Measurements from ENCODE around the gene MEGF10. TPM values are rescaled to one million over a fixed set of nuclear protein-coding genes. Genes with fewer than 3 reads are reported as not detected.

The MEGF10 gene
- polyA plus RNA-seq, 1 donor from 2014 or later: 0.05 TPM

DNA sequence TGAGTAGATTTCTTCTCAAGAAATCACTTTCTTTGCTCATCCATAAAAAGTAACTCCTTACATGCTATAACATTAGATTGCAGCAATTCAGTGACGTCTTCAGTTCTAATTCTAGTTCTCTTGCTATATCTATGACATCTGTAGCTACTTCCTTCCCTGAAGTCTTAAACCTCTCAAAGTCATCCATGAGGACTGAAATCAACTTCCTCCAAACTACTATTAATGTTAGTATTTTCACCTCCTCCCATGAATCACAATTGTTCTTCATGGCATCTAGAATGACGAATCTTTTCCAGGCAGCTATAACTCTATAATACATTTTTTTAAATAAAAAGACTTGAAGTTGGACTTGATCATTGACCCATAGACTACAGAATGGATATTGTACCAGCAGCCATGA, 180.6 kb downstream of the MEGF10 start:
- H3K36me3 ChIP-seq (ENCODE audit: insufficient read depth, low read length): no peaks in the 10 kb centered on the region
- no peak overlapping the region for H3K27ac ChIP-seq (ENCODE audit: low read length)
- no peaks in the 10 kb centered on the region for H3K9me3 ChIP-seq (ENCODE audit: low read length)
- no peak overlapping the region for H3K4me2 ChIP-seq (ENCODE audit: low read length)
- H4K20me1 ChIP-seq (ENCODE audit: insufficient read depth): no peaks in the 10 kb centered on the region
- H3K9me2 ChIP-seq (ENCODE audit: insufficient read depth, low read length): no peaks in the 10 kb centered on the region
- H3K9ac ChIP-seq (ENCODE audit: low read length): no peak overlapping the region
- no peak overlapping the region for H3K4me3 ChIP-seq (ENCODE audit: low read length)
- no peak overlapping the region for H2AFZ ChIP-seq (ENCODE audit: low read depth, low read length)
- TF ChIP-seq POLR2AphosphoS5 (IDR thresholded peaks at IDR 0.05) (no peak), EP300 (conservative IDR thresholded peaks at IDR 0.05; ENCODE audit: poor library complexity, severe bottlenecking) (no peak), RAD21 (conservative IDR thresholded peaks at IDR 0.05) (no peak), EZH2 (IDR thresholded peaks at IDR 0.05; ENCODE audit: borderline replicate concordance, insufficient read depth, low read length, poor library complexity, severe bottlenecking) (no peak), TAF1 (IDR thresholded peaks at IDR 0.05; ENCODE audit: low read depth) (no peak), SMC3 (conservative IDR thresholded peaks at IDR 0.05; ENCODE audit: poor library complexity) (no peak), MXI1 (conservative IDR thresholded peaks at IDR 0.05; ENCODE audit: poor library complexity, severe bottlenecking) (no peak)
- TF ChIP-seq, protein P1, sequence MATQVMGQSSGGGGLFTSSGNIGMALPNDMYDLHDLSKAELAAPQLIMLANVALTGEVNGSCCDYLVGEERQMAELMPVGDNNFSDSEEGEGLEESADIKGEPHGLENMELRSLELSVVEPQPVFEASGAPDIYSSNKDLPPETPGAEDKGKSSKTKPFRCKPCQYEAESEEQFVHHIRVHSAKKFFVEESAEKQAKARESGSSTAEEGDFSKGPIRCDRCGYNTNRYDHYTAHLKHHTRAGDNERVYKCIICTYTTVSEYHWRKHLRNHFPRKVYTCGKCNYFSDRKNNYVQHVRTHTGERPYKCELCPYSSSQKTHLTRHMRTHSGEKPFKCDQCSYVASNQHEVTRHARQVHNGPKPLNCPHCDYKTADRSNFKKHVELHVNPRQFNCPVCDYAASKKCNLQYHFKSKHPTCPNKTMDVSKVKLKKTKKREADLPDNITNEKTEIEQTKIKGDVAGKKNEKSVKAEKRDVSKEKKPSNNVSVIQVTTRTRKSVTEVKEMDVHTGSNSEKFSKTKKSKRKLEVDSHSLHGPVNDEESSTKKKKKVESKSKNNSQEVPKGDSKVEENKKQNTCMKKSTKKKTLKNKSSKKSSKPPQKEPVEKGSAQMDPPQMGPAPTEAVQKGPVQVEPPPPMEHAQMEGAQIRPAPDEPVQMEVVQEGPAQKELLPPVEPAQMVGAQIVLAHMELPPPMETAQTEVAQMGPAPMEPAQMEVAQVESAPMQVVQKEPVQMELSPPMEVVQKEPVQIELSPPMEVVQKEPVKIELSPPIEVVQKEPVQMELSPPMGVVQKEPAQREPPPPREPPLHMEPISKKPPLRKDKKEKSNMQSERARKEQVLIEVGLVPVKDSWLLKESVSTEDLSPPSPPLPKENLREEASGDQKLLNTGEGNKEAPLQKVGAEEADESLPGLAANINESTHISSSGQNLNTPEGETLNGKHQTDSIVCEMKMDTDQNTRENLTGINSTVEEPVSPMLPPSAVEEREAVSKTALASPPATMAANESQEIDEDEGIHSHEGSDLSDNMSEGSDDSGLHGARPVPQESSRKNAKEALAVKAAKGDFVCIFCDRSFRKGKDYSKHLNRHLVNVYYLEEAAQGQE (IDR thresholded peaks at IDR 0.05; ENCODE audit: borderline replicate concordance): no peak
- TF ChIP-seq, protein P2, sequence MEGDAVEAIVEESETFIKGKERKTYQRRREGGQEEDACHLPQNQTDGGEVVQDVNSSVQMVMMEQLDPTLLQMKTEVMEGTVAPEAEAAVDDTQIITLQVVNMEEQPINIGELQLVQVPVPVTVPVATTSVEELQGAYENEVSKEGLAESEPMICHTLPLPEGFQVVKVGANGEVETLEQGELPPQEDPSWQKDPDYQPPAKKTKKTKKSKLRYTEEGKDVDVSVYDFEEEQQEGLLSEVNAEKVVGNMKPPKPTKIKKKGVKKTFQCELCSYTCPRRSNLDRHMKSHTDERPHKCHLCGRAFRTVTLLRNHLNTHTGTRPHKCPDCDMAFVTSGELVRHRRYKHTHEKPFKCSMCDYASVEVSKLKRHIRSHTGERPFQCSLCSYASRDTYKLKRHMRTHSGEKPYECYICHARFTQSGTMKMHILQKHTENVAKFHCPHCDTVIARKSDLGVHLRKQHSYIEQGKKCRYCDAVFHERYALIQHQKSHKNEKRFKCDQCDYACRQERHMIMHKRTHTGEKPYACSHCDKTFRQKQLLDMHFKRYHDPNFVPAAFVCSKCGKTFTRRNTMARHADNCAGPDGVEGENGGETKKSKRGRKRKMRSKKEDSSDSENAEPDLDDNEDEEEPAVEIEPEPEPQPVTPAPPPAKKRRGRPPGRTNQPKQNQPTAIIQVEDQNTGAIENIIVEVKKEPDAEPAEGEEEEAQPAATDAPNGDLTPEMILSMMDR (IDR thresholded peaks at IDR 0.05; ENCODE audit: poor library complexity, severe bottlenecking): no peak
- H3K79me2 ChIP-seq (replicated peaks; ENCODE audit: insufficient read depth, low read length): no peaks in the 10 kb centered on the region
- H3F3A ChIP-seq (ENCODE audit: insufficient read depth, low read length, poor library complexity, severe bottlenecking): no peaks in the 10 kb centered on the region
- no peaks in the 10 kb centered on the region for H3K27me3 ChIP-seq (ENCODE audit: insufficient read depth, low read depth, low read length)

DNA sequence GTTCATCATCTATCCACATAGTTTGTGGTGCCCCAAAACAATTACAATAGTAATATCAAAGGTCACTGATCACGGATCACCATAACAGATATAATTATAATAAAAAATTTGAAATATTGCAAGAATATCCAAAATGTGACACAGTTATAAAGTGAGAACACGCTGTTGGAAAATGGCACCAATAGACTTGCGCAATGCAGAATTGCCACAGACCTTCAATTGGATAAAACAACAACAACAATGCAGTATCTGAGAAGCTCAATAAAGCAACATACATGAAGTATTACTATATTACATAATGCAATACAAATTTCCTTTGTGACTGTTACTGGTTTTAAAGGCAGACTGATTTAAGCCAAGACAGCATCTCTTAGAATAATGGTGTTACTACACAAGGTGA, 182.1 kb downstream of the MEGF10 start:
- no peak overlapping the region for H3K4me3 ChIP-seq (ENCODE audit: low read length)
- TF ChIP-seq EP300 (conservative IDR thresholded peaks at IDR 0.05; ENCODE audit: poor library complexity, severe bottlenecking) (no peak), EZH2 (IDR thresholded peaks at IDR 0.05; ENCODE audit: borderline replicate concordance, insufficient read depth, low read length, poor library complexity, severe bottlenecking) (no peak), MXI1 (conservative IDR thresholded peaks at IDR 0.05; ENCODE audit: poor library complexity, severe bottlenecking) (no peak), SMC3 (conservative IDR thresholded peaks at IDR 0.05; ENCODE audit: poor library complexity) (no peak), RAD21 (conservative IDR thresholded peaks at IDR 0.05) (no peak), TAF1 (IDR thresholded peaks at IDR 0.05; ENCODE audit: low read depth) (no peak)

More for the DNA sequence above, 182.1 kb downstream of the MEGF10 start:
- Histone ChIP-seq H3K36me3 (ENCODE audit: insufficient read depth, low read length) (no peaks in the 10 kb centered on the region), H3K79me2 (replicated peaks; ENCODE audit: insufficient read depth, low read length) (no peaks in the 10 kb centered on the region), H3K4me2 (ENCODE audit: low read length) (no peak overlapping the region), H3F3A (ENCODE audit: insufficient read depth, low read length, poor library complexity, severe bottlenecking) (no peaks in the 10 kb centered on the region), H3K27ac (ENCODE audit: low read length) (no peak overlapping the region), H3K9ac (ENCODE audit: low read length) (no peak overlapping the region), H4K20me1 (ENCODE audit: insufficient read depth) (no peaks in the 10 kb centered on the region), H3K27me3 (ENCODE audit: insufficient read depth, low read depth, low read length) (no peaks in the 10 kb centered on the region), H3K9me3 (ENCODE audit: low read length) (no peaks in the 10 kb centered on the region), H3K9me2 (ENCODE audit: insufficient read depth, low read length) (no peaks in the 10 kb centered on the region), H2AFZ (ENCODE audit: low read depth, low read length) (no peak overlapping the region)

Data from neural cell (in vitro differentiated cells).